Activated T-cell treated with anti-CD3 and anti-CD28 coated beads for 1 hour (primary cell): ENCODE data around the gene CRK.
A peak's percentile ranks its signal among the peaks of the same experiment; 100 is the strongest.
"Not testable (repeated sequence)": the region's sequence is repeated elsewhere in the genome, so short reads cannot be mapped to it uniquely, and the experiment has no call there.

Experiments
- DNase-seq: peaks from one replicate; pipeline ENCODE4 v3.0.0-alpha.2; 2020; ENCODE audit warnings: low read depth

The CRK gene

DNA sequence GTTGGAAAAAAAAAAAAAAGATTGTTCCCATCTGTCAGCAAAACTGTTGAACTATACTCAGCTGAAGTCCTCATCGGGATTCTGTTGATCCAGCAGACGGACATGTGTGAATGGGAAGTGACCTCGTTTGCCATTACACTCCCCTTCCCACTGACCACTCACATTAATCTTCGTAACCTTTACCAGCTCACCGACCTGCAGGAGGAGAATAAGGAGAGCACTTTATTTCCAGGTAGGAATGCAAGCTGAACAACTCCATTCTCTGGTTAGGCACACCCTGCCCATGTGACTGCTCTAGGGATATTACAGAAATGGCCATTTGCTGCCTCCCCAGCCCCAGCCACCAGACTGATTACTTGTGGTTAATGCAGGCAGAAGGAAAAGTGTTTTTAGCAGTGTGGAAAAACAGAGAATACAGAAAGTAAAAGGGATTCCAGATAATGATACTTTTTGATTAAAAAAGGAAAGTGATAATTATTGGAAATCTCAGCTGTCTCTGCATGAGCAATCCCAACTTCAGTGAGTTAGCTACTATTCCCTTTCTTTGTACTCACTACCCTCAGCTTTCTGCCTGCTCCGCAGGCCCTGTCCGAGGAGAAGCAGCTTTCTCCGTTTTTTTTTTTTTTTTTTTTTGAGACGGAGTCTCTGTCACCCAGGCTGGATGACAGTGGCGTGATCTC is 32.4 kb downstream of the CRK start:
- no peak for DNase-seq

DNA sequence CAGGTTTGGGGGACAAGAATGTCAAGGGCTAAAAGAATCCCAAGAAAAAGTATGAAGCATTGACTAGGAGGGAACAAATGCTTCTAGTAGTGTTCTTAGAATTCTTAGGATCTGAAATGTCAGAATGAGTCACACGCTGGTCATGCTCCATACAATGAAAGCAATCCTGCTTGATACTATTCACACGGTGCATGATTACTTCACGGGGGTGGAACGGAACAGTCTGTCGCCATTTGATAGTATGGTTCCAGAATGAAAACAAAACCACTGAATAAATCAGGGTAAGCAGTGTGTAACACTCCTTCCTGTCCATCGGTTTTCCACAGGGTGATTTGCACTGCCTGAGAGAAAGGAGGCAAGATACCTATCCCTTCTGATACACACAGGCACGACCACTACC is 33.1 kb downstream of the CRK start:
- no peak for DNase-seq

GRCh38 chr17:1421470-1421869 is 34.6 kb downstream of the CRK start:
- DNase-seq: no peak

DNA sequence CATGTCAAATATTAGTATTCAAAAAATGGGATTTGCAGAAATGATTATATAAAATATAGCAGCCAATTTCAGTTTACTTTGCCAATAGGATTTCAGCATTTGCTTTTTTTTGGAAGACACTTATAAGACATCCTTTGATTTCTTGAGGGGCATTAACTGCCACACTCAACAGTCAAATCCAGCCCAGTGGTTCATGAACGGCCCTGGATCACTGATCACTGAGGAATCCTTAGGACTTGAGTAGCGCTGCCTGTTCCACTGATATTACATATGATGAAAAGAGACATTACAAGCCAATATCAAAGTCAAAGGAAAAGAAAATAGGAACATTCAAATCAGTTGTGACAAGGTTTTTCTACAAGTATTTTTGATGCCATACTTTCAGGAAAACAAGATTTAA is 35.1 kb downstream of the CRK start:
- DNase-seq: no peak

DNA sequence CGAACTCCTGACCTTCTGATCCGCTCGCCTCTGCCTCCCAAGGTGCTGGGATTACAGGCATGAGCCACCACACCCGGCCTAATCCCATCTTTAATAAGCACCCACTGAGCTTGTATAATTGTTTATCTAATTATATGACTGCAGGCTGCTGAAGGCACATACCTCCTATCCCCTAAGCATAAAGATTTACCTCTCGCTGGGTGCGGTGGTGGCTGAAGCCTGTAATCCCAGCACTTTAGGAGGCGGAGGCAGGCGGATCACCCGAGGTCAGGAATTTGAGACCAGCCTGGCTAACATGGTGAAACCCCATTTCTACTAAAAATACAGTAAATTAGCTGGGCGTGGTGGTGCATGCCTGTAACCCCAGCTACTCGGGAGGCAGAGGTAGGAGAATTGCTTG is 35.9 kb downstream of the CRK start:
- DNase-seq: no peak

- DNase-seq: not testable (repeated sequence)
These were observed 37.6 kb downstream of the CRK start for GRCh38 chr17:1418476-1418875.

- no peak for DNase-seq
These were observed 39.6 kb downstream of the CRK start for GRCh38 chr17:1416414-1416813.

DNA sequence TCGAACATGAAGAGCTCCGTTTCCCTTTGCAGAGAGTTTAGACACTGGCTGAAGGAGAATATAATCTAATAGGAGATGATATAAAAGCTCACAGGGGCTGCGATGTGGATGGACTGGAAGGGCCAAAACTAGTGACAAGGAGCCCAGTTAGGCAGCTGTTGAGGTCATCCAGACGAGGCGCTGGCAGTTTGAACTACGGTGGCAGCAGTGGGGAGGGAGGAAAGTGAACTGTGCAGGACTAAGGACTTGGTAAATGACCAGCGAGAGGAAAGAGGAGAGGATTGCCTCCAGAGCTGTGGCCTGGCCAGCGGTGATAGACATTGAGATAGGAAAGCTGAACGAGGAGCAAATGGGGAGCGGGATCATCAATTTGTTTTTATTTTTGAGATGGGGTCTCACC is 41.4 kb downstream of the CRK start:
- no peak for DNase-seq

DNA sequence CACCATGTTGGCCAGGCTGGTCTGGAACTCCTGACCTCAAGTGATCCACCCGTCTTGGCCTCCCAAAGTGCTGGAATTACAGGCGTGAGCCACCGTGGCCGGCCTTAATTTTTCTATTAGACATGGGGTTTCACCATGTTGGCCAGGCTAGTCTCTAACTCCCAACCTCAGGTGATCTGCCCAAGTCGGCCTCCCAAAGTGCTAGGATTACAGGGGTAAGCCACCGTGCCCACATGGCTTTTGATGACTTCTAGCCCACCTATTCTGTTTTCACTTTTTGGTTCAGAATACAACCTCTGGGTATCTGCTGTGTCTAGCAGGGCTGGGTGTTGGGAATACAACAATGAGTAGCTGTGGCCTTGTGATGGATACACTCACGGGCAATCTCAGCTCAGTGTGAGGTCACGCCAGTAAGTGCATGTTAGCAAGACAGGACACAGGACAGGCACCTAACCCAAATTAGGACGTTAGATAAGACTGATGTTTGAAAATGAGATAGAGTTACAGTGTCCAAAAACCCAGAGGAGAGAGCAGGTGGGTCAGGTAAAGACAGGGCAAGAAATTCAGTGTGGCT is 41.9 kb downstream of the CRK start:
- DNase-seq: no peak

GRCh38 chr17:1413281-1413791 is 42.7 kb downstream of the CRK start:
- no peak for DNase-seq

- no peak for DNase-seq
These were observed 43.6 kb downstream of the CRK start for GRCh38 chr17:1412185-1413110.

- no peak for DNase-seq
These were observed 53.8 kb downstream of the CRK start for GRCh38 chr17:1402262-1402586.

- DNase-seq: peak; percentile 93
These were observed 56.1 kb downstream of the CRK start, which contains the start of gene YWHAE for GRCh38 chr17:1399679-1400512. TSS of gene YWHAE (minus strand) at chr17:1400222. CDS start at chr17:1400110, 112 bp downstream.

DNA sequence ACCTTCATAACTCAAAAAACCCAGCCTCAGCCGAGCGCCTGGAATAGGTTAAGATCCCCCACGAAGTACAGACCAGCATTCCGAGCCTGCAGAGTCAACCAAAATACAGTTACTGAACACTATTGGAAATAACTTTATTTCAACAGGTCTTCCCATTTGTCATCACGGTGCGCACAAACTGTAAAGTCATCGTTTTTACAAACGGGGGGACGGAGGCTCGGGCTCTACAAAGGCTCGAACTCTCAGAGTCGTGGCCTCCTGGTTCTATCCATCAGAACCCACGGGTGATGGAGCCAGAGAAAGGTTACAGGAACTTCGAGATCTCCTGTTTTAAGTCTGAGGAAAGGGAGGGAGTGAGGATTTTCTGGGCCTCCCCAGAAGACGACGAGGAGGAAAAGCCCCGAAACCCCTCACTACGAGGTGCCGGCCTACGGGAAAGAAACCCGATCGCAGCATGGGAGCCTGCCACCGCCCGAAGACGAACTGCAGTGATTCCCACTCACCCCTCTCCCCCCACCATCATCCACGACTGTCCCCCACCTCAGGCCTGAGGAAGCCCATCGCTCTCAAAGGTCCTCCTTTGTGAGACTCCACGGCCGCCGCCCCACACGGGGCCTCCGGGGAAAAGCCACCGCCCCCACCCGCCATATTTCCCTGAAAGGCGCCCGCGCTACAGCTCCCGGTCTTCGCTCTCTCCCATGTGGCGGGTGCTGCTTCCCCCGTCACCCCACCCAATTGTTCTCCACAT is 56.9 kb downstream of the CRK start:
- DNase-seq: peak; percentile 48

- no peak for DNase-seq
These were observed 58.0 kb downstream of the CRK start for GRCh38 chr17:1398028-1398427.

GRCh38 chr17:1395876-1396665 is 60.0 kb downstream of the CRK start:
- not testable (repeated sequence) for DNase-seq

DNA sequence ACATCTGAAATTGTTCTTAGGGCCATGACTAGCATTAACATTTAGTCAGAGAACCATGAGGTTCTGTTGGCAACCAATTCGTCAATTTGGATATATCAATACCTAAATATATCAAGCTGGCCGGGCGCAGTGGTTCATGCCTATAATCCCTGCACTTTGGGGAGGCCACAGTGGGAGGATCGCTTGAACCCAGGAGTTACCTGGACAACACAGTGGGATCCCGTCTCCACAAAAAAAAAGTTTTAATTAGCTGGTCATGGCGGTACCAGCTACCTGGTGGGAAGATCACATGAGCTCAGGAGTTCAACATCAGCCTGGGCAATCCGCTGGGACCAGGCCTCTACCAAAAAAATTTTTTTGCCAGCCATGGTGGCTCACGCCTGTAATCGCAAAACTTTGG is 64.5 kb downstream of the CRK start:
- DNase-seq: no peak

DNA sequence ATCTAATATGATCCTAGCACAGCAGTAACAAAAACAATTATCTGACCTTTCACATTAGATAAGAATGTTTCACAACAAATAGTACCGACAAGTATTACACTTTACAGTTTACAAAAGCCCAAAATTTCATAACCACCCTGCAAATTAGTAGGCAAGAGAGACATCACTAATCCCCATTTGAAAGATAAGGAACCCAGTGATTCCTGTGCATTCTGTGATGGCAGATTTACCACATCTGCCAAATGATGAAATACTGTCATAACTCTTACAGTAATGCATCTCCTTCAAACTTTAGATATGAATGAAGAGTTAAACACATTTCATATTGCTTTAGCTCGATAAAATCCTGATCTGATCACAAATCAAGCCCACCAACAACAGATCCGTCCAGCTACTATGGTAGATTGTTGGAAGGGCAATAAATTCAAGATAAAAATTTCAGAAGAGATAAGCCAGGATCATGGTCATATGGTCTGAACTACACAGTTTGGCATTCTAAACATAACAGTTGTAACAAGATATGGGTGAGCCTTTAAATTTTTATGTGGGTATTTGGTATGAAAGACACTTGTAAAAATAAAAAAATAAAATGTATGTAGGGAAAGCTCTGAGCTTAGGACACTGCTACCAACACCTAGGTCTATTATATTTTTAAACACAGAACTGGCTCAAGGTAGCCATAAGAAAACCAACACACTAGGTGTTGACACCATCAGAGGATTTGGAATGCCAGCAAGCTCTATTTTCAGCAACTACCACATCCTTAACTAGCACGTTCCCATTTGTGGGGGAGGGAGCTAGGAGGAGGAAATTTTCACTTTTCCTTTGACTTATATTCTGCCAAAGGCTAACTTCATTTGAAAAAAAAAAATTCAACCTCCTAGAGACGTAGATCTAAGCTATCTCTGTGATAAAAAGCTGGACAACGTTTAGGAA is 65.3 kb downstream of the CRK start:
- DNase-seq: no peak
